Measurements from ENCODE around the gene BABAM2.
"Not testable (repeated sequence)": the region's sequence is repeated elsewhere in the genome, so short reads cannot be mapped to it uniquely, and the experiment has no call there.

Gene BABAM2

DNA sequence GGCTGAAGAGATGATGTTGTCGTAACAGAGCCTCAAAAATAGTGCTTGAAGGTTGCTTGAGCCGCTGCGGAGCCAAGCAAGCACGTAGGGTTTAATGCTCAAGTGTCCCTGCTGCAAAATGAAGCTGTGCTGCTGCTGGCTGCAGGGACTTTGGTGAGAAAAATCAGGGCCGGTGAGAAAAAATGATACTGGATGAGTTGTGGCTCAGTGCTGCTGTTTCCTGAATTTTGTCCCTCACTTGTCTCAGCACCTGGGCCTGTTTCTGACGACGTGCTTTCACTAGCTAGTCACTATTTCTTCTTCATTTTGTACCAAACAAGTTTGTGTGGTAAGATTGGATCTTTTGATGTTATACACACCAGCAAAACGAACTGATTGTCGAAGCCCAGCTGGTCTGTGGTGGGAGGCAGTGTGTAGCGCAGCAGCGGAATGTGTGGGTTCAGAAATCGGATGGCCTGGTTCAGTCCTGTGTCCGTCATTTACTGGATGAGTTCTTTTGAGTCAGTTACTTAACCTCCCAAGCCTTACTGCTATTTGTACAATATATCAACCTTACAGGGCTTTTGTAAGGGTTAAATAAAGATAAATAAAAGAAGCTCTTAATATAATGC, 329.3 kb downstream of the BABAM2 start:
- no peak for DNase-seq

DNA sequence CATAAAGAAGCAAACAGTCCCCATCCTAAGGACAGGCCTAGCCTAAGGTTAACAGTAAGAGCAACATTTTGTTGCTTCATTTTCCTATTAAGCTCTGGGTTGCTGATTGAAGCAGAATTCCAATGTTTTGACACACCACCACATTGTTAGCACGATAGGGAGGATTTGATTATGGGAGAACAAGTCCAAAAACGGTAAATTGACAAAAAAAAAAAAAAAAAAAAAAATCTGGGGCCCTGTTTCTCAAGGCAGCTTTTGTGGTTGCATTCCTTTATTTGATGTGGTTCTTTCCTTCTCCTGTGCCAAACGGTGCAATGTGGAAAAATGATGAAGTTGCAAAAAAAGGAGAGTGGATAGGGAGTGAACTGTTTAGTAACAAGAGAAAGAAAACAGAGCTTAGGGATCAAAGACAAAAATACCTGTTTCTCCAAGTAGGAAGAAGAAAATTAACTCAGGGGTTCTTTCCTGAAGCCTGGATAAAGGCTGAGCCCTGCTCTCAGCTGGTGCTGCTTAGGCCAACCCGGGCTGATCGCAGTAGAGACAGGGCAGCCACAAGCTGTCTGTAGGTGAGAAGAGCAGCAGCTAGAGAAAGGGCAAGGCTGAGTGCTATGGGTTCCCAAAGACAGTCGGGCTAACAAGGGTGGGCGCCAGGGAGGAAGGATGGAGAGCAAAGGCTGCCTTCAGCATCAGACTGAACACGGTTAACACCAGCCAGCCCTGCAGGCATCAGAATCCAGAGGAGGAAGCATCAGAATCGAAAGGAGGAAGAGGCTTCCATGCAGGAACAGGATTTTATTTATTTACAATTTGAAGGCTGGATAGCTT, 334.3 kb downstream of the BABAM2 start:
- DNase-seq, result no peak

DNA sequence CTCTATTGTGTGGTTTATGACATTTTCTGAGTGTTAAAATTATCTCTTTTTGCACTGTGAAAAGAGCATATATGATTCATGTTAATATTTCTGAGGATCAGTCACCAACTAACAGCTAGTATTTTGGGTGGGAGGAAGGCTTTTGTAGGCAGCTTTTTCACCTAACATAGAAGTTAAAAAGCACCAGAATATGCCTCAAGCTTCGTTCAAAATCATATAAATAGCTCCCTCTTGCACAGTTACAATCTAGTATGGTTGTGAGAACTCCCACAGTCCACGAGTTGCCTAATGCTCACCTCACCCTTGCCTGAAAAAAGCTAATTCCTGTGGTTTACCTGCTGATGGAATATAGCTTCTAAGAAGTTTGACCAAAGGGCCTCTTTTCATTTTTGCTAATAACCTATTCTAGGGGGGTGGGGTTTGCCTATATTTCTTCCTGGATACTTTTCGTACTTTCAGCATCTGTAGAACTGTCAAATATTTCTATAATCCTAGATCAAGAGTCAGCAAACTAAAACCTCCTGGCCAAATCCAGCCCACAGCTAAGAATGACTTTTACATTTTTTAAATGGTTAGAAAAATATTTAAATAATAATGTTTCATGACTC, 335.0 kb downstream of the BABAM2 start:
- DNase-seq, result no peak

DNA sequence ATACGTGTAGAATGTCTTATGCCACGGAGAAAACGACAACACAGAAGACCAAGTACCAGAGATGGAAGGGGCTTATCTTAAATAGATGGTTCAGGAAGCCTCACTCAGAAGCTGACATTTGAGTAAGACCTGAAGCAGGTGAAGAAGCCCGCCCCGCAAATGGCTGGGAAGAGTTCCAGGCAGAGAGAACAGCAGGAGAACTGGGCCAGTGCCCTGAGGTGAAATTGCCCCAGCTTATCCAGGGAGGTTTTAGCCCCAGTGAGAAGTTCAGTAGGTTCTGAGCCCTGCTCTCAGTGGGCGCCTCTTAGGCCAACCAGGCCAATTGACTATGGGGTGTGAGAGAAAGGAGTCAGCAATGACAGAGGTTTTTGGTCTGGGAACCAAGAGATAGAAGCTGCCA, 336.0 kb downstream of the BABAM2 start:
- no peak for DNase-seq

DNA sequence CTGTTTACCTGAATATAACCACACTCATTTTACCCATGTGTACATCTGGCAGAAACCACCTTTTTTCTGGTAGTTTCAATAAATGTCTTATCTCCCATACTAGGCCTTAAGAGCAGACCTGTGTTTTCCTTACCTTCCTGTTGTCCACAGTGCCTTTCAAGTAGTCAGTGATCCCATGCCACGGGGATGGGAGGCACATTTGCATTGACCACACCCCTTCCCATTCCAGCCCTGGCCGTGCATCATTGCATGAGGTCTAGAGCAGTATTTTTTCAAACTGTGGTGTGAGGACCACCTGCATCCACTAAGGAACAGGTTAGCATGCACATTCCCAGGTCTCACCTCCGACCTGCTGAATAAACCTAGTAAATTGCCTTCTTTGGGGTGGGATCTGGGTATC, 337.0 kb downstream of the BABAM2 start:
- DNase-seq, result no peak

DNA sequence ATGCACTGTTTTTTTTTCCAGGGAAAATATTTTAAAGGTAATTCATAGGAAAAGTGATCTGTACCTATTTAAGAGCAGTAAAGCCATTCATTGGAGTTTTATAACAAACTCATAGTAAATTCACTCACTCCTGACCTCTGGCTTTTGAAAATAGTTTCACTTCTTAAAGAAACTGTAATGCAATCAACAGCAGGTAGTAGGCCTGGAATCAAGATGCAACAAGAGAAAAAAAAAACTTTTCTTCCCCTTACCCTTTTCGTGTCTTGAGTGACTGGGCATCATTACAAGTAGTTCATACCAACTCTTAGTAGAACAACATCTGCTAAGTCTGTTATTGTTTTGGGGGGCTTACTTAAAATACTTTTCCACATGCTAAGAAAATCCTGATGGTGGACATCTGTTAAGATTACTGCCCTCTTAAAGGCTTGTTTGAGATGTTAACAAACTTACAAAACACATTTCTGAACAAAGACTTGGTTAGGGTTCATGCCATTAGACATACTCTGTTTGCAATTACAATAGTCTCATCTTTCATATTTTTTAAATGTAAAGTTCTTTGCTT, 338.0 kb downstream of the BABAM2 start:
- no peak for DNase-seq

DNA sequence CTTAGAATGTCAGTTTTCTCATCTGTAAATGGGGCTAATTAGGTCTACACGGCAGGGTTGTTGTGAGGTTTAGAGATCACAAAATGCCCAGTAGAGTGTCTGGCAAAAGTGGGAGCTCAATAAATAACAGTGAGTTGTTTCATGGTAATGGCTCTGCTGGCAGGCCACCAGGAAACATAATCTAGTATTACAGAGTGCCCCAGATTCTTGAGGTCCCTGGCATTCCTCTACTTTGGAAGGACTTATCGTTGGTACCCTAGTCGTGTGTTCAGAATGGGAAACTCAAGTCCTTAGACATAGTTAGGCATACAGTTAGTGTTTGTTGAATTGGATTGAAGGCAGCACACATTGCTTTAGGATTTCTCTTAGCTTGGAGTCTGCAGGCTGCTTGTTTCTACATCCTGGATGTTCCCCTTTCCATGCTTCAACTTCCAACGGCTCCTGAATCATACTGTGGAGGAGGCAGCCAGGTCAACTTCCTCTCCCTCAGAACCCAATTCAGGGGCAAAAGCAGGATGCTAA, 340.6 kb downstream of the BABAM2 start:
- DNase-seq, result no peak

DNA sequence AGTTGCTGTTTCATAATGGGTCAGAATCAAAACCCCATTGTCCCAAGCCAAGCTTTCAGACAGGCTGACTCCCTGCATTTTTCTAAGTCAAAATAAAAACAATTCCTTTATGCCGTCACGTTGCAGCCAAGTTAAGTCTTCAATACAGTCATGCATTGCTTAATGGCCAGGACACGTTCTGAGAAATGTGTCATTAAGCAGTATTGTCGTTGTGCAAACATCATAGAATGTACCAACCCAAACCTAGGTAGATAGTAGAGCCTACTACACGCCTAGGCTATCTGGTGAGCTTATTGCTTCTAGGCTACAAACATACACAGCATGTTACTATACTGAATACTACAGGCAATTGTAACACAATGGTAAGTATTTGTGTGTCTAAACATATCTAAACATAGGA, 341.8 kb downstream of the BABAM2 start:
- DNase-seq, result no peak

DNA sequence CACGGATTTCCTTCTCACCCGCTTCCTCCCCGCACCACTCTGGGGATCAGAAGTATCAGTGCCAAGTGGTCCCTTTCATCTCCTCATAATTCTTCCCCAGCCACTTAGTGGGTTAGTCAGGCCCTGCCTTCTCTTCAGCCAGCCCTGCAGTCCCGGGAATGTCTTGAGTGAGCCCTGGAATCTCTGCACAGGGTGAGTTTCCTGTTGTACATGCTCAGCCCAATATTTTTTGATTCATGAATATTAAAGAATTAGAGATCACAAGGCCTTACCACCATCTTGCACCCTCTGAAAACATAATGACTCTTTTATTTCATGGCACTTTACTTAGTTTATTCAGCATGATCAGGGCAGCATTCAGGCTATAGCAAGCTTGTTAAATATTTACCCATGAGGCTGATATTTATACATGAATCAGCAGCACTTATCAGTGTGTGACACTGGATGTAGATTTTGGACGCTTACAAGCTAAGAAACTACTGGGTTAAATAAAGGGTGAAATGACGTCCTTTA, 342.7 kb downstream of the BABAM2 start:
- no peak for DNase-seq

DNA sequence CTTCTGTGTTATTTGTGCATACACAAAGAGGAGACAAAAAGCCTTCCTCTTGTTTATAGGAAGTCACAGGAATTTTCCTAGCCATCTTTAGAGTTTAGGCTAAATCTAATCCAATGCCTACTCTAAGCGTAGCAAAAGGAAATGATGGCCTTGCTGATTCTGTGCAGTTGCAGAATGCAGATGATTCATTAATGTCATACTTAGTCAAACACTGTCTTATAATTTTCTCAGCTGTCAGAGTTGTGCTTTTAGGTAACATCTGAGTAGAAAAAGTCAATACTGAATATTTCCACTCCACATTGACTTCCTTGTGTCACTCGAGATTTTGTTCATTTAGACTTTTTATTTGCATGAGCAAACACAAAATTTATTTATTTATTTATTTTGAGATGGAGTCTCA, 344.3 kb downstream of the BABAM2 start:
- DNase-seq, result no peak

DNA sequence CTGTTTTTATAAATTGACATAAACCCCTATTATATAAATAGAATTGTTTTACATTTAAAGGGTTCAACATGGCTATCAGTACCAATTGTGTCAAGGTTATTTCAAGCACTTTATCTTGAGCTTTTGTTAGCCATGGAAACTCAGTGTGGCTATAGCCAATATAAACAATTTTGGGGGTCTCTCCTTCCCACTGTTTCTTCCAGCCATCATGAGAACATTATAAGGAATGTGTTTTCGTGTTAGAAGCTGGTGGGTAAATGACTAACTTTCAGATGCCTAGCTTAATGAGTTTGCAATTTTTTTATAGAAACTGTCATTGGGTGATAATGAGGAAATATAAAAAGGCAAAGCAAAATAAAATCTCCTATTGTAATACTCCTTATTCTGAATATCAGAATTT, 348.7 kb downstream of the BABAM2 start:
- no peak for DNase-seq

DNA sequence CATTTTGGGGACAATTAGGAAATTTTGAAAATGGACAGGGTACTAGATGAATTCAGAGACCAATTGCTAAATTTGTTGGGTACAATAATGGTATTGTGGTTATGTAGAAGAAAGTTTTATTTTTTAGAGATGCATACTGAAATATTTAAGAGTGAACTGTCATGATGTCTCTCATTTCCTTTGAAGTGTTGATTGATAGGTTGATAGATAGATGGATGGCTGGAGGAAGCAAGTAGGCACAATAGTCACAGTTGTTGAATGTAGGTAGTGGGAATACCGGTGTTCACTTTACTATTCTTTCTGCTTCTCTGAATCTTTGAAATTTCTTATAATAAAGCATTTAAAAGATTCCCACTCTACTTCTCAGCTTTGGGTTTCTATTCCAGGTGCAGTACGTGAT, 350.4 kb downstream of the BABAM2 start:
- no peak for DNase-seq

DNA sequence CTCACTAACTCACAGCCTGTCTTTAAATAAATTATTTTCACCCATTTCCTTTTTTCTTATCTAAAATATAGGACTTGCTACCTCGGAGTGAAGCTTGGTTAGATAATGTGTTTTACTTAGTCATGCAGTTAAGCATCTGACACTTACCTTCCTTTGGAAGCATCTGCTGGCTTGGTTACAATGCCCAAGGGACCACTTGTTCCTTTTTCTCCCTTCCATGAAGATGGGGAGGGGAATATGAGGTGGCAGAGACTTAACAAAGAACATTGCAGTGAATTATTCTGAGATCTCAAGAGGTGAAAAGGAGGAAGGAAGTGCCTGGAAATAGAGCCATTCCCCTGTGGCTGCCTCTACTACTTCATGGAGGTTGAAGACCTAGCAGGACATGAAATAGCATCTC, 356.8 kb downstream of the BABAM2 start:
- peak; percentile 2 for DNase-seq

DNA sequence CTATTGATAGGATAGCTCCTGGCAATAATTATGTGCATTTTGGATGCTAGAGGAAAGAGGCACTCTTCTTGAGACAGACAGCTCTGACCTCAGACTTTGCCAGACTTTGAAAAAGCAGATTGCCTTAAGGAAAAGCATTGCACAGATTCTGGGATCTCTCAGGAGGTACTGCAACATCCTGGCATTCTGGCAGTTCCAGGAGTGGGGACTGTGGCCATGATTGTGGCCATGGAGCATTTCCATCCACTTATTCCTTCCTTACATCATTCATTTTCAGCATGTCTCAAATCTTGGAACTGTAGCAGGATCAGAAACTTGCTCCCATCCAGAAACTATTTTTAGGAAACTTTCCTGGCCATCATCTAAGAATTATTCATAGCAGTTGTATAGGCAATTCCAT, 357.2 kb downstream of the BABAM2 start:
- DNase-seq, result no peak

DNA sequence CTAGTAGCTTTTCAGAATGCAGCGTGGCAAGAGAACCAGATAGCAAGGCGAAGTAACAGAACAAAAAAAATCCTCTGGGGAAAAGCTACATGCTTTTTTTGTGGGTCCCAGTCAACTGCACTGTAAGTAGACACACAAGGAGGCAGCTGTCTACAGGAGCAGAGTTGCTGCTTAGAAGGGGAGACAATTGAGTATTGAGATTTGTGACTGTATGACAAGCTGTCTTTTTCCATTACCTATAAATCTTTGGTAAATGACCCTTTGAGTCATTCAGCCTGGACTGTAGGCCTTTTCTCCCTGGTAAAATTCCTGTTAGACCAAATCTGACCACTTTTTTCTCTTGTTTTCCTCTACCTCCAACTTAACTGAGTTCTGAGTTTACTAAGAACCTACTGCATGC, 358.0 kb downstream of the BABAM2 start:
- DNase-seq, result no peak

DNA sequence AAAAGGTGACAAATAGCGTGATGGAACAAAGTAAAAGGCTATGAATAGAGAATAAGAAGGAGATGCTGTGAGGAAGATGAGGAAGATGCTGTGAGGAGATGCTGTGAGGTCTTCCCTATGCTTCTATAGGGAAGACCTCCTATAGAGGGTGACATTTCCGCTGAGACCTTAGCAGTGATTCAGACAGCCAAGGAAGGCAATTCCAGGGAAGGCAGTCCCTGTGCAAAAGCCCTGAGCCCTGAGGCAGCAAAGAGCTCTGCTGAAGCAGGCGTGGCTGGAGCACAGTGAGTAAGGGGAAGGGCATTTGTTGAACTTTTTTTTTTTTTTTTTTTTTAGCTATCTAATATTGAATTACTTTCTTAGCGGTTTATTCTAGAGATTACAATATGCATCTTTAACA, 359.5 kb downstream of the BABAM2 start:
- no peak for DNase-seq

DNA sequence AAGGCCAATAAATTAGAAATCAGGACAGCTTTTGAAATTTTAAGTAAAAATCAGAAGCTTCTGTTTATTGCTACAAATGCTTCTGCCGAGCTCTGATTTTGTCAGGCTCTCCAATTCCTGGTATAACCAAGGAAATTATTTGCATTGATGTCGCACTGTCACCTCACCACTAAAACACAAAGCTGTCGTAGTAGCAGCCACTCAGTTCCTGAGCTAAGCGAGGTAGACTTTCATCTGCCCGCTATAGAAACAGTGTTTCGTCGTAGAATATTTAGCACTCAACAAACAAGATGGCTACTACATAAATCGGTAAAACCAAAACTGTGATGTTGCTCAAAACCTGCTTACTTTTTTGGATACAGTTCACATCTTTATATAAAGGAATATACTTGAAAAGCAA, 360.8 kb downstream of the BABAM2 start:
- DNase-seq, result no peak

DNA sequence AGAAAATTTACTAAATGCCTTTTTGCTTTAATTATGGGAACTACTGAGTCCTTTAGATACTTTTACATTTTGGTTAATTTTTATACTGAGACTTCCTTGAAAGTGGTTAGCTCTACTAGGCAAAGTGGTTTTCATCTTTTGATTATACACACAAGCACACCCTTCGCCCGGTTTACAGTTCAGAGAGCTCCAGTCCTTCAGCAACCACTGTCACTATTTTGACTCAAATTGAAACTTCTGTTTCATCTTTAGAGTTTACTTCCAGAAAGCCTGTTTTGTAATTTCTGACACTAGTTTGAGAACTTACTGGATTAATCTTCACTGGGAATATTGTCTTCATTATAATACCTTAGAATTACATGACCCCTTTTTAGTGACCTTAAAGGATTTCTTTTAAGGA, 361.8 kb downstream of the BABAM2 start:
- DNase-seq, result no peak

DNA sequence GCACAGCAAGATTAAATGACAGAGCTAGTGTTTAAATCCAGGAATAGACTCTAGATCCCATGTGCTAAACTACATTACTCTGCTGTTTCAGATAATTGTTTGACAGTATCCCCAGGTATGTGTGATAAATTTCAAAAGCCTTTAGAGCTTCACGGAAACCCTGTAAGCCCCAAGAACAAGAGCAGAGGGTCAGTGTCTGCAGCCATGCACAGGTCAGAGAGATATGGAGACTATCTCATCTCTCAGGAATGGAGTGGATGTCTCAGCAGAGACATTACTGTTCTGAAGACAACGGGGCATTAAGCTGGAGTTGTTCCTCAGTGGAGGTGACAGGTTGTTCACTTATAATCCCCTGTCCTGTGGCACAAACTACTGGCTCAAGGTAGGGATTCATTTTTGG, 363.0 kb downstream of the BABAM2 start:
- no peak for DNase-seq

DNA sequence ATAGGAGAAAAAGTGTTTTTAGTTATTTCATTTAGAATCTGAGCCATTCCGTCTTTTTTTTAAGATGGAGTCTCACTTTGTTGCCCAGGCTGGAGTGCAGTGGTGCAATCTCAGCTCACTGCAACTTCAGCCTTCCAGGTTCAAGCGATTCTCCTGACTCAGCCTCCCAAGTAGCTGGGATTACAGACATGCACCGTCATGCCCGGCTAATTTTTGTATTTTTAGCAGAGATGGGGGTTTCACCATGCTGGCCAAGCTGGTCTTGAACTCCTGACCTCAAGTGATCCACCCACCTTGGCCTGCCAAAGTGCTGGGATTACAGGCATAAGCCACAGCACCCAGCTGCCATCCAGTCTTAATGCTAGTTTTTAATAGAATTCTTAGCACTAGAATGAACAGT, 364.7 kb downstream of the BABAM2 start:
- DNase-seq, result not testable (repeated sequence)

DNA sequence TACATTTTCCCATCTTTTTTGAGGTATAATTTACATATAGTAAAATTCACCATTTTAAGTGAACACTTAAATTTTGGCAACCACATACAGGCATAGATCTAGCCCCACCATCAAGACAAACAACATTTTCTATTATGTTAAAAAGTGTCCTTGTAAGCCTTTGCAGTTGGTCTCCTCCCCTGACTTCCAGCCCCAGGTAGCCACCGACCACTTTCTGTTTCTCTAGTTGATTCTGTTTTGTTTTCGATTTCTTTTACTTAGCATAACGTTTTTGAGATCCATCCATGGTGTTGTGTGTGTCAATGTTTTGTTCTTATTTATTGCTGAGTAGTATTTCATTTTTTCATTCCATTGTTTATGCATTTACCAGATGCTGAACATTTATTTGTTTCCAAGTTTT, 366.7 kb downstream of the BABAM2 start:
- DNase-seq, result no peak

DNA sequence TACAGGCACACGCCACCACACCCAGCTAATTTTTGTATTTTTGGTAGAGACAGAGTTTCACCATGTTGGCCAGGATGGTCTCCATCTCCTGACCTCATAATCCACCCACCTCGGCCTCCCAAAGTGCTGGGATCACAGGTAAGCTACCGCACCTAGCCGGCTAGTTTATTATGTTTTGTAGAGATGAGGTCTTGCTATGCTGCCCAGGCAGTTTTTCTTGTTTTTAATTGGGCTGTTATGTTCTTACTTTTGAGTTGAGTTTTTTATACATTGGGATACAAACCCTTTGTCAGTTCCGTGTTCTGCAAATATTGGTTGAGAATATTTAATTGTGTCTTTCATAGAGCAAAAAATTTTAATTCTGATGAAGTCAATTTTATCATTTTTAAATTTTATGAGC, 368.7 kb downstream of the BABAM2 start:
- DNase-seq, result not testable (repeated sequence)

DNA sequence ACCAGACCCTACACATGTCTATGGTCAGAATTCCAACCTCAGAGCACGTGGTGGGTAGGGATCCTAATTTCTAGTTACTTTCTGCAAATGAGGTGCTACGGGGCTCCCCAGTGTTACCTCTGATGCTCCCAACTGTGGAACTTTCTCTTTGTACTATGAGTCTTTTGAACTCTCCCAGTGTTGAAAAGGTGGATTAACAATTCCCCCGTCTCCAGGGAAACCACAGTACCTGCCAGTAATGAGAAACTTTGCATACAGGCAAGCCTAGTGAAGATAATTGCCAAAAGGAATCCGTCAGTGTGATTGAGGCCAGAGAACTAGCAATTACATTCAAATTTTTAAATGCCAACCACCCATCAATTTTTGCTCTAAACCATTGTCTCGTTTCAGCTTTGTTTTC, 373.2 kb downstream of the BABAM2 start:
- no peak for DNase-seq

DNA sequence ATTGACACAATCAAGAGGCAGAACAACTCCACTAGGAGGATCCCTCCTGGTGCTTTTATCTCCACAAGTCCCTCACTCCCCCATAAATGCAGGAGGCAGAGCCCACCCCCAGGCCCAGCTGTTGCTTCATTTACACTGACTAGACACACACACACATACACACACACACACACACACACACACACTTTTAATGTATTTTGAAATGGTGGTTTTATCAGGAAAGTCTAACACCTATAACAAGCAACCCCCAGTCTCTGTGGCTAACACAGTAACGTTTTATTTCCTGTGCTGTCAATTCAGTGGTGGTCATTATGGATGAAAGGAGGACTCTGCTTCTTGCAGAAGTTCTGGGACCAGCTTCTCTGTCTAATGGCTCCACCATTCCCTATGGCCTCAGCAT, 376.8 kb downstream of the BABAM2 start:
- DNase-seq, result no peak
